ENCODE results near the gene ST6GALNAC3. TPM values are rescaled to one million over a fixed set of nuclear protein-coding genes. Genes with fewer than 3 reads are reported as not detected.

Gene ST6GALNAC3
- total RNA-seq, 2 donors from 2014 or later = 0.24 to 0.30 TPM

- Mint-ChIP-seq H3K27ac (no peak overlapping the region), H3K4me1 (no peaks in the 10 kb centered on the region), H3K4me3 (no peak overlapping the region), H3K27me3 (peaks cover 9% of the 10 kb centered on the region), H3K36me3 (ENCODE audit: low read depth) (no peaks in the 10 kb centered on the region), H3K9me3 (no peaks in the 10 kb centered on the region)
- no peak for ATAC-seq (replicated peaks)
Measured at GRCh38 chr1:76190749-76191424, 116.3 kb downstream of the ST6GALNAC3 start.

- peaks cover 9% of the 10 kb centered on the region for H3K27me3 Mint-ChIP-seq
- ATAC-seq (replicated peaks) = no peak
- H3K9me3 Mint-ChIP-seq = no peaks in the 10 kb centered on the region
- no peaks in the 10 kb centered on the region for H3K4me1 Mint-ChIP-seq
- H3K27ac Mint-ChIP-seq = no peak overlapping the region
- no peak overlapping the region for H3K4me3 Mint-ChIP-seq
- H3K36me3 Mint-ChIP-seq (ENCODE audit: low read depth) = no peaks in the 10 kb centered on the region
Measured at GRCh38 chr1:76191561-76191960, 117.0 kb downstream of the ST6GALNAC3 start.

GRCh38 chr1:76198452-76198851 lies 123.9 kb downstream of the ST6GALNAC3 start:
- H3K4me1 Mint-ChIP-seq = no peaks in the 10 kb centered on the region
- H3K27ac Mint-ChIP-seq = no peak overlapping the region
- H3K4me3 Mint-ChIP-seq = no peak overlapping the region
- H3K36me3 Mint-ChIP-seq (ENCODE audit: low read depth) = no peaks in the 10 kb centered on the region
- peaks cover 15% of the 10 kb centered on the region for H3K27me3 Mint-ChIP-seq
- peaks cover 5% of the 10 kb centered on the region for H3K9me3 Mint-ChIP-seq
- no peak for ATAC-seq (replicated peaks)

GRCh38 chr1:76202670-76203069 lies 128.1 kb downstream of the ST6GALNAC3 start:
- Mint-ChIP-seq H3K27ac (no peak overlapping the region), H3K9me3 (peaks cover 5% of the 10 kb centered on the region)

DNA sequence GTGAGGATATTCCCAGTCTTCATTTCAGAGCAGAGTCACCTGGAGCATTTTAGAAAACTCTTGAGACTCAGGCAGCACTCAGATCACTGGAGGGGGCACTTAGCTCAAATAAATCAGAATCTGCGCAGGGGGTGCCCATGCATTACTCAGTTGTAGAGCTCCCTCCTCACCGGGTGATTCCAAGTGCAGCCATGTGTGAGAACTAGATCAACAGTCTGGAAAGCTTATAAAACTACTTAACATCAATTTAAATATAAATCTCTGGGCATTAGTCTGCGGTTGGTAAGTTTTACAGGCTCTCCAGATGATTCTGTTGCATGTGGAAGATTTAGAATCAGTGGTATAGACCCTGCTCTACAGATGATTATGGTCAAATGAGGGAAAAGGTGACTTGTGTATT lies 128.6 kb downstream of the ST6GALNAC3 start:
- Mint-ChIP-seq H3K27ac (no peak overlapping the region), H3K9me3 (peaks cover 5% of the 10 kb centered on the region), H3K4me3 (no peak overlapping the region), H3K27me3 (peaks cover 6% of the 10 kb centered on the region), H3K4me1 (no peaks in the 10 kb centered on the region), H3K36me3 (ENCODE audit: low read depth) (no peaks in the 10 kb centered on the region)
- no peak for ATAC-seq (replicated peaks)

More at GRCh38 chr1:76202670-76203069, 128.1 kb downstream of the ST6GALNAC3 start:
- ATAC-seq (replicated peaks) = no peak
- no peak overlapping the region for H3K4me3 Mint-ChIP-seq
- no peaks in the 10 kb centered on the region for H3K4me1 Mint-ChIP-seq
- H3K27me3 Mint-ChIP-seq = peaks cover 6% of the 10 kb centered on the region
- no peaks in the 10 kb centered on the region for H3K36me3 Mint-ChIP-seq (ENCODE audit: low read depth)

GRCh38 chr1:76209238-76209637 lies 134.7 kb downstream of the ST6GALNAC3 start:
- Mint-ChIP-seq H3K36me3 (ENCODE audit: low read depth) (no peaks in the 10 kb centered on the region), H3K27me3 (no peaks in the 10 kb centered on the region), H3K4me1 (no peaks in the 10 kb centered on the region), H3K9me3 (no peaks in the 10 kb centered on the region), H3K27ac (no peak overlapping the region), H3K4me3 (no peak overlapping the region)
- no peak for ATAC-seq (replicated peaks)

- H3K4me3 Mint-ChIP-seq = no peak overlapping the region
- ATAC-seq (replicated peaks) = no peak
- no peak overlapping the region for H3K27ac Mint-ChIP-seq
- no peaks in the 10 kb centered on the region for H3K27me3 Mint-ChIP-seq
- H3K9me3 Mint-ChIP-seq = no peaks in the 10 kb centered on the region
- H3K4me1 Mint-ChIP-seq = no peaks in the 10 kb centered on the region
- H3K36me3 Mint-ChIP-seq (ENCODE audit: low read depth) = no peaks in the 10 kb centered on the region
Measured at GRCh38 chr1:76209648-76210047, 135.1 kb downstream of the ST6GALNAC3 start.

GRCh38 chr1:76210160-76210559 lies 135.6 kb downstream of the ST6GALNAC3 start:
- no peak overlapping the region for H3K4me3 Mint-ChIP-seq
- H3K4me1 Mint-ChIP-seq = no peaks in the 10 kb centered on the region
- ATAC-seq (replicated peaks) = no peak
- H3K27me3 Mint-ChIP-seq = no peaks in the 10 kb centered on the region
- H3K9me3 Mint-ChIP-seq = no peaks in the 10 kb centered on the region
- no peak overlapping the region for H3K27ac Mint-ChIP-seq
- H3K36me3 Mint-ChIP-seq (ENCODE audit: low read depth) = no peaks in the 10 kb centered on the region

GRCh38 chr1:76218888-76219287 lies 144.3 kb downstream of the ST6GALNAC3 start:
- no peaks in the 10 kb centered on the region for H3K9me3 Mint-ChIP-seq
- H3K4me3 Mint-ChIP-seq = no peak overlapping the region
- H3K27me3 Mint-ChIP-seq = peaks cover 9% of the 10 kb centered on the region
- no peaks in the 10 kb centered on the region for H3K4me1 Mint-ChIP-seq
- no peak overlapping the region for H3K27ac Mint-ChIP-seq
- no peaks in the 10 kb centered on the region for H3K36me3 Mint-ChIP-seq (ENCODE audit: low read depth)
- ATAC-seq (replicated peaks) = no peak

- Mint-ChIP-seq H3K9me3 (no peaks in the 10 kb centered on the region), H3K27ac (no peak overlapping the region), H3K4me3 (no peak overlapping the region), H3K36me3 (ENCODE audit: low read depth) (no peaks in the 10 kb centered on the region), H3K27me3 (peaks cover 9% of the 10 kb centered on the region), H3K4me1 (no peaks in the 10 kb centered on the region)
- ATAC-seq (replicated peaks) = no peak
Measured at GRCh38 chr1:76219366-76219818, 144.8 kb downstream of the ST6GALNAC3 start.

DNA sequence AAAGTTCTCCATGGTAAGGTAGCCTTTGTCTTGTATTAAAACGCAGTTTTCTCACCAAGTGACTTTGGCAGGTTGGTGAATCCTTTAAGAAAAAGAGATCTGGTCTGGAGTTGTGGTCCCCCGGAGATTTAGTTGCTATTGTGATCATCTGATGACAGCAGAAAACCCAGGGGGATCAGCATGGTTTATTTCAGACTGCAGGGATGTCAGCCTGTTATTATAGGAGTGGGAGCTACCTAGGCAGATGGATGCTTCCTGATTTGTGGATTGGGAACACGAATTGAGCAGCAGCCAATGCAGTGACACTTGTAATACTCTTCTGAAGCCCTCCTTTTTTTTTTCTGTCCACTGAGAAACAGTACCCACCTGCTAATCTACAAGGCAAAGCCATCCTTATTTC lies 150.2 kb downstream of the ST6GALNAC3 start:
- no peaks in the 10 kb centered on the region for H3K36me3 Mint-ChIP-seq (ENCODE audit: low read depth)
- no peaks in the 10 kb centered on the region for H3K27me3 Mint-ChIP-seq
- ATAC-seq (replicated peaks) = no peak

DNA sequence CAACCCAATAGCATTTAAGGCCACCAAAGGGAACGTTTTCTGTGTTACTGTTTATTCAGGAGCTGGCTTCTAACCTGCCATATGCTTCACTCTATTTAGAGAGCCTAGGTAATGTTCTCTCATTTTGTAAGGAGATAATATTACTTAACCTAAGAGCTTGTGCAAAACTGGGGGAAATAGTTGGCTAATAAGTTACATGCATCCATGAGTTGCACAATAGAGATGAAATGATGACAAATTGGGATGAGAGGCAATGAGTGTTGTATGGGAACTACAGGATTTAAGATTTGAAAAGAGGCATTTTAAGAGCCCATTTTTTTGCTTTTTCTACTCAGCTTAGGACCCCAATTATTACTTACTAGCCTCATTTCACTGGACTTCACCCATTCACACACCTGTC lies 151.0 kb downstream of the ST6GALNAC3 start:
- no peaks in the 10 kb centered on the region for H3K4me1 Mint-ChIP-seq
- H3K27me3 Mint-ChIP-seq = no peaks in the 10 kb centered on the region
- no peaks in the 10 kb centered on the region for H3K36me3 Mint-ChIP-seq (ENCODE audit: low read depth)
- H3K9me3 Mint-ChIP-seq = no peaks in the 10 kb centered on the region
- H3K4me3 Mint-ChIP-seq = no peak overlapping the region
- no peak overlapping the region for H3K27ac Mint-ChIP-seq
- no peak for ATAC-seq (replicated peaks)

More for the DNA sequence above, 150.2 kb downstream of the ST6GALNAC3 start:
- Mint-ChIP-seq H3K9me3 (no peaks in the 10 kb centered on the region), H3K4me1 (no peaks in the 10 kb centered on the region), H3K4me3 (no peak overlapping the region), H3K27ac (no peak overlapping the region)

DNA sequence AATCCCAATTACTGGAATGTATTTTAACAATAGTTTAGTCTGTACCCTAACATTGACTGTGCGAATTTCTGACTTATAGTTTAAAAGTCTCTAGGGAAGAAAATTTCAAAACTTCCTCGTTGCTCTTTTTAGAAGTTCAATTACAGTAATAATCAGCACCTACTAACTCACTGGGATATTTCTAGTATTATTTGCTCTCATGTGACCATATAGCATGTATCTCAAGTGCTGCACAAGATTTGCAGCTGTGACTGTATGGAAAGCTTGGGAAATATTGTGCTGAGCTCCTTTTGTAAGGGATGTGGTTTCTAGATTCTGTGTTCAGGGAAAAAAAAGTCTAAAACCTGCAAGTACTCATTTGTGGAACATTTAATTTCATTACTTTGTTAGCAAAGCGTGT lies 153.1 kb downstream of the ST6GALNAC3 start:
- no peak overlapping the region for H3K27ac Mint-ChIP-seq
- H3K36me3 Mint-ChIP-seq (ENCODE audit: low read depth) = no peaks in the 10 kb centered on the region
- H3K27me3 Mint-ChIP-seq = no peaks in the 10 kb centered on the region
- H3K4me3 Mint-ChIP-seq = no peak overlapping the region
- H3K9me3 Mint-ChIP-seq = no peaks in the 10 kb centered on the region
- ATAC-seq (replicated peaks) = no peak
- no peaks in the 10 kb centered on the region for H3K4me1 Mint-ChIP-seq

- Mint-ChIP-seq H3K27me3 (no peaks in the 10 kb centered on the region), H3K4me3 (no peak overlapping the region), H3K4me1 (no peaks in the 10 kb centered on the region), H3K27ac (no peak overlapping the region), H3K9me3 (no peaks in the 10 kb centered on the region), H3K36me3 (ENCODE audit: low read depth) (no peaks in the 10 kb centered on the region)
- no peak for ATAC-seq (replicated peaks)
Measured at GRCh38 chr1:76229279-76230005, 154.9 kb downstream of the ST6GALNAC3 start.

DNA sequence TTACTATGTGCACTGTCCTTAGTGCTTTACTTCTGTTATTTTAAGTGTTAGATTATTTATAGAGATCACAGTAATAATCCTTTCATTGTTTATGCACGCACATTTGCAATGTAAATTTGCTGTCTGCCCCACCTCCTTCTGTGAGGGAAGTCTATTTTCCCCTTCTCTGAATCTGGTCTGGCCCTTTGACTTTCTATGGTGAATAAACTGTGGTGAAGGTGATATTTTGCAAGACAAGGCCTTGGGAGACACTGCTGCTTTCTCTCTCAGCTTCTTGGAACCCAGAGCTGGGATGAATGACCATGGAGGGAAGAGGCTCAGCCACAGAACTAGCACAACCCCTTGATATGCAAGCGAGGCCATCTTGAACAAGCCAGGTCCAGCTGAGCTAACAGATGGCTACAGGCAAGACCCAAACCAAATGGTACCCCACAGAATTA lies 156.3 kb downstream of the ST6GALNAC3 start:
- Mint-ChIP-seq H3K27me3 (no peaks in the 10 kb centered on the region), H3K27ac (no peak overlapping the region), H3K4me3 (no peak overlapping the region), H3K36me3 (ENCODE audit: low read depth) (no peaks in the 10 kb centered on the region), H3K4me1 (no peaks in the 10 kb centered on the region), H3K9me3 (no peaks in the 10 kb centered on the region)
- ATAC-seq (replicated peaks) = no peak
